Stimulated activated memory B cell treated with anti-CD40 and anti-IgM and Interleukin-4, amounts not matched to agents 10 μg/mL and 1 μg/mL and 100 μg/mL, for 72 hours (primary cell): ENCODE data around the gene NIPAL3.
A peak's percentile ranks its signal among the peaks of the same experiment; 100 is the strongest.

Experiments used
- ATAC-seq: fragments of 150-1000 bp; cut with Tn5 transposase; 2 replicates; pipeline ENCODE4 v1.10.0; 2021
- H3K27ac Mint-ChIP-seq: one replicate; pipeline ENCODE4 v1.8.0; 2022; ENCODE audit warnings: mild to moderate bottlenecking, mixed read lengths
- H3K27me3 Mint-ChIP-seq: one replicate; pipeline ENCODE4 v1.8.0; 2022; ENCODE audit warnings: mixed read lengths
- H3K36me3 Mint-ChIP-seq: one replicate; pipeline ENCODE4 v1.8.0; 2022; ENCODE audit warnings: mixed read lengths
- H3K4me1 Mint-ChIP-seq: one replicate; pipeline ENCODE4 v1.8.0; 2022; ENCODE audit warnings: mixed read lengths
- H3K4me3 Mint-ChIP-seq: one replicate; pipeline ENCODE4 v1.8.0; 2022; ENCODE audit warnings: mild to moderate bottlenecking, moderate library complexity, mixed read lengths
- H3K9me3 Mint-ChIP-seq: one replicate; pipeline ENCODE4 v1.8.0; 2022; ENCODE audit warnings: mixed read lengths

The NIPAL3 gene

DNA sequence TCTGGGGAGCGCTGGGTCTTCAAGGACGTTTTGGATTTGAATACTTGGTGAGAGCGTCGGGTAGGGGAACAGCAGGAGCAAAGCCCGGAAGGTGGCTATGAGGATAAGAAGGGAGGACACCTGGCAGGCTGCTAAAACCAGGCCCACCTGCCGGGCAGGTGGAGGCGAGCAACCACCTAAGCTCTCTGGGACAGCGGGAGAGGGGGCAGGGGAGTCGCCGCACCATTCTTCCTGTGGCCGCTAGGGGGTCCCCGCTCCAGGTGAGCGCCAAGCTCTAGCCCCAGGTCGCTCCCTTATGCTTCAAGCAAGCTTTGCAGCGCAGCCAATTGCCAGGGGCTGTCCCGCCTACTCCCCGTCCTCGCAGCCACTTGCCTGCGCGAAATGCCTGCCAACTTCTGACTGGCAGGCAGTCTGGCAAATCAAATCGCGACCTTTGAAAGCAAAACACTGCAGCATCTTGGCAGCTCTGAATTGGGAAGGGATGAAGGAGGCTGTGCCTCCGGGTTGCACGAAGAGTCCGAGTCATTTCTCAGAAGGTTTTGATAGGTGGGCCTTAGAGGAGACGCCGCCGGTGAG lies at the start of gene NIPAL3:
Gene NIPAL3 (plus strand): TSS at position 469 of the 576 bp plus-strand sequence. CDS start 3,746 bp downstream, outside the sequence.
- Mint-ChIP-seq H3K9me3 (no peaks in the 10 kb centered on the region), H3K4me3 (peak within 1 kb of the TSS; percentile 94), H3K27me3 (no peaks in the 10 kb centered on the region), H3K27ac (peak within 1 kb of the TSS; percentile 76), H3K36me3 (peaks cover 19% of the 10 kb centered on the region), H3K4me1 (peaks cover 70% of the 10 kb centered on the region)
- peak; percentile 98 for ATAC-seq

DNA sequence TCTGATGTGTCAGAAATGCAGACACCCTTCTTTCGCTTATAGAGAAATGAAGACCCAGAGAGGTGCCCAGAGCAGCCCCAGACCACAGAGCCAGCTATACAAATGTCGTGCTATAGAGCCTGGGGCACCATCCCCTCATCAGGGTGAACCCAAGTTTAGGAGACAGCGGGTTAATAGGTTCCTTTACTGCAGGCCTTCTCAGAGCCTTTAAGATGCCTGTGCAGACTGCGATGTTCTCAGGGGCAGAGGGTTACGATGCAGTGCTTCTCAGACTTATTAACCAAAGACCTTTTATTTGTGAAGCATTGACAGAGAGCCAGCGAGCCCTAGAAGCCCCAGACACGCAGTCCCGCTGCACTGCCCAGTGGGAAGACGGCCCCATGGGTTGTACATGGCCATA lies 48.9 kb upstream of the NIPAL3 start:
- Mint-ChIP-seq H3K4me1 (peaks cover 8% of the 10 kb centered on the region), H3K27ac (no peak overlapping the region), H3K27me3 (no peaks in the 10 kb centered on the region), H3K36me3 (no peaks in the 10 kb centered on the region), H3K9me3 (no peaks in the 10 kb centered on the region), H3K4me3 (no peak overlapping the region)
- no peak for ATAC-seq

DNA sequence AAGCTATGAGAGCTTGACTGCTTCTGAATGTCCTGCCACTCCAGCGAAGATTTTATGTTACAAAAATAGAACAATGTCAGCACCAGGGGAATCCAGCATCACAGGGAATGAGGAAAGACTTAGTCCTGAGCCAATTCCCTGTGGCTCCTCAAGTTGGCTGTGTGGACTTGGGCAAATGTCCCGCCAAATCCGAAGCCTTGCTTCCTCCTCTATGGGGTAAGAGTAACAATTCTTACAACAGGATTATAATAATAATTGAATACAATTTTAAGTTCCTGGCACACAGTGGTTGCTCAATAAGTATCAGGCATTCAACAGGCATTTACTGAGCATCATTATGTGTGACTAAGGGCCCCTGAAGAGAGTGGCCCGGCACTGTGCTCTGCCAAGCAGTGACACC lies 46.4 kb upstream of the NIPAL3 start:
- ATAC-seq: no peak
- no peak overlapping the region for H3K4me3 Mint-ChIP-seq
- H3K27ac Mint-ChIP-seq: no peak overlapping the region
- no peaks in the 10 kb centered on the region for H3K36me3 Mint-ChIP-seq
- H3K9me3 Mint-ChIP-seq: no peaks in the 10 kb centered on the region
- peaks cover 28% of the 10 kb centered on the region for H3K4me1 Mint-ChIP-seq
- no peaks in the 10 kb centered on the region for H3K27me3 Mint-ChIP-seq

DNA sequence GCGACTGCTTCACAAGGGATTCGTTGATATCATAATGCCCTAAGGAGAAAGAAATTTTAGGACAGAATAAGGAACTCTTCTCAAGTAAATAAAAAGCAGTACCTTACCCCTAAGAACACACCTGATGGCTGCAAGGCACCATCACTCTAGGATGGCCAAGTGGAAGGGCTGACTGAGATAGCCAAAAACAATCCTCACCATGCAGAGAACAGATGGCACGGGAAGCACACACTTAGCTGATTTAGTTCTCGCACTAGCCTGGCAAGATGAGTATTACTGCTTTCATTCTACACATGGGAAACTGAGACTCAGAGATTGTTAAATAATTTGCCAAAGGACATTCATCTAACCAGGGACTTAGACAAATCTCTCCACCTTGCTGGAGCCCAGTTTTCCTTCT lies 45.8 kb upstream of the NIPAL3 start:
- no peaks in the 10 kb centered on the region for H3K27me3 Mint-ChIP-seq
- no peak for ATAC-seq
- no peak overlapping the region for H3K27ac Mint-ChIP-seq
- H3K36me3 Mint-ChIP-seq: no peaks in the 10 kb centered on the region
- no peaks in the 10 kb centered on the region for H3K9me3 Mint-ChIP-seq
- H3K4me1 Mint-ChIP-seq: peaks cover 26% of the 10 kb centered on the region
- no peak overlapping the region for H3K4me3 Mint-ChIP-seq

GRCh38 chr1:24373044-24373443 lies 42.6 kb upstream of the NIPAL3 start:
- H3K27ac Mint-ChIP-seq: peak overlapping the region; percentile 85
- H3K4me3 Mint-ChIP-seq: no peak overlapping the region
- peaks cover 20% of the 10 kb centered on the region for H3K4me1 Mint-ChIP-seq
- H3K27me3 Mint-ChIP-seq: no peaks in the 10 kb centered on the region
- H3K9me3 Mint-ChIP-seq: no peaks in the 10 kb centered on the region
- peak; percentile 94 for ATAC-seq
- peaks cover 5% of the 10 kb centered on the region for H3K36me3 Mint-ChIP-seq

DNA sequence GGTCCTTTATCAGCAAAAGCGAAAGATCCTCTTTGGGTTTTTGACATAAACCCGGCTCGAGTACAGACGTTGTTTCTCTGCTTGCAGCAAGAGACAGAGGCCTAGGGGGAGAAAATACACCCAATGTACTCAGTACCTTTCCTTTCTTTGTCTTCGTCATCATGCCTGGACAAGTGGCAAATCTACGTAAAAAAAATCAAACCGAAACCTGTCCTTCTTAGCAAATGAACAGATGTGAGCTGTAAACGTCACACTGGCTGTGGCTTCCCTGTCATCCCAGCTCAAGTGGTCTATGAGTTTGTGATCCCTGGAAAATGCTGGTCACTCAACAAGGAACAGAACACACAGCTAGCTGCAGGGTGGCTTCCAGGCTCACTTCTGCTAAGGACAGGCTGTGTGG lies 41.9 kb upstream of the NIPAL3 start:
- ATAC-seq: no peak
- Mint-ChIP-seq H3K9me3 (no peaks in the 10 kb centered on the region), H3K27ac (peak overlapping the region; percentile 85), H3K4me1 (peaks cover 20% of the 10 kb centered on the region), H3K36me3 (peaks cover 6% of the 10 kb centered on the region), H3K4me3 (no peak overlapping the region), H3K27me3 (no peaks in the 10 kb centered on the region)

DNA sequence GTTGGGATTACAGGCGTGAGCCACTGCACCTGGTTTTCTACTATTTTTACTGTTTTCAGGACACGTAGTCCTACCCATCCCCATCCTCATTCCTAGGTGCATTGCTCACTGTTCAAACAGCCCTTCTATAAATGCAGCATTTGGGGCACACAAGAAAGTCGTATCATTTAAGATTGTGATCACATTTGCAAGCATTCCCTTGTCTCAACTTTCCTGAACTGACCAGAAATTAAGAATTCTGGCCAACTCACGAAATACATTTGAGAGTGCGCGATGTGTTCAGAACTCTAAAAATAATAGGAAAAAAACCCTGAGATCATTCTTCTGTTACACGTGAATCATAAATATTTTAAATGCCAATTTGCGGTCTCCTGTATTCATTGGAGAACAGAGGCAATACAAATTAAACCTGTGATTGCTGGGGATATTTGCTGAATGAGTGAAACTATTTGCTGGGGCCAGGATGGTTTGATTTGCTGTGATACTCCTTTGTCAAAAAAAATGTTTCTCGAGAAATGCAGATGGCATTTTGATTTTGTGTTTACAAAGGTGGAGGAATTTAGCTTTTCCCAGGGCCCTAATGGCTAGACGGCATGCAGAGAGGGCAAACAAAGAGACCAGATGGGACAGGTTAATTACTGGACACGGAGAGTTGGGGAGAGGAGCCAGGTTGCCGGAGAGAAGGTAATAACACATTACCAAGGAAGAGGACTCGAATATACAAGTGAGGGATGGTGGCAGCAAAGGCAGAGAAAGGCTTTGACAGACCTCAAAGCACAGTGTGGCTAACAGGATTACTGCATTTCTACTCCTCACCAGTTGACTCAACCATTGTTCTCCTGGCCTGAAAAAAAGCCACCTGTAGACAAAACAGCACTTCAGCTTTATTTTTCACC lies 40.5 kb upstream of the NIPAL3 start:
- H3K36me3 Mint-ChIP-seq: peaks cover 10% of the 10 kb centered on the region
- ATAC-seq: no peak
- peaks cover 20% of the 10 kb centered on the region for H3K4me1 Mint-ChIP-seq
- no peak overlapping the region for H3K4me3 Mint-ChIP-seq
- no peaks in the 10 kb centered on the region for H3K9me3 Mint-ChIP-seq
- H3K27me3 Mint-ChIP-seq: no peaks in the 10 kb centered on the region
- peak overlapping the region; percentile 85 for H3K27ac Mint-ChIP-seq

DNA sequence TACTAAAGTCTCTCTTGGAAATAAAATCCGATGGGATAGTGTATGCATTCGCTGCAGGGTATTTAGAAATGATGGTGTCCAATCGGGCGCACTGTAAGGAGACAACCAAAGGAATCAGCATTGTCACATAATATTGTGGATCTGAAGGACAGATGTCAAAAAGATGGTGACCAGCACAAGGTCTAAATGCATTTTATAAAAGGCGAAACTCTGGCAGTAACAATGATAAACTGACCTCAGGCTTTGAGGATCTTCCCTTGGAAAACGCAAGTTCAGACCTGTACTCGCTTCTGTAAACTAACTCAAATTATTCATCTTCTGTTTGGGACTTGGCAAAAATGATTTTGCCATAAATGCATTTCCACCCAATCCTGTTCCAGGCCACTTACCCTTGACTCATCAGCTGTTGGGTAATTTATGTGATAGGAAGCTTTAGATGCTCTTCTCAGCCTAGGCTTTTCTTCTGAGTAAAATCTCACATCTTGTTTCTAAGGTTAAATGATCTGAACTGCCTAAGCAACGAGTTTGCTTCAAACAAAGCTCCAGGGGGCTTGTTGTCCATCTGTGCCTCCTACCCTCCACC lies 35.8 kb upstream of the NIPAL3 start:
- Mint-ChIP-seq H3K4me3 (no peak overlapping the region), H3K4me1 (peaks cover 10% of the 10 kb centered on the region), H3K27ac (no peak overlapping the region), H3K36me3 (peaks cover 16% of the 10 kb centered on the region), H3K9me3 (no peaks in the 10 kb centered on the region), H3K27me3 (no peaks in the 10 kb centered on the region)
- ATAC-seq: no peak

DNA sequence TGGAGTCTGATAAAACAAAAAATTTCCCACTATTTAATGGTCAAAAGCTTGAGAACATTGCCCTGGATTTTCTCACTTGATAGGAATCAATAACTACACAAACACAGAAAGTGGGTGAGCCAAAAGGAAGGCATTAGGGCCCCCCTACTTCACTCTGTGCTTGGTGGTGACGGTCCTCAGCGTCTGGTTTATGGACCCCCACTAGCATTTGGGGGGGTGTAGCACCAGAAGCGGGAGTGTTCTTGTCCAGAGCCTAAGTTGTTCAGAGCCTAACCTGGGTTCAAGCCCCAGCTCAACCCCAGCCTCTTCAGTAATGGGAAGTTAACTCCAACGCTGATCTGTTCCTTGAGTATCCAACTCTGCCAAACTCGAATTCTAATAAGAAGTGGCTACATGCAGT lies 35.1 kb upstream of the NIPAL3 start:
- Mint-ChIP-seq H3K4me1 (peaks cover 17% of the 10 kb centered on the region), H3K36me3 (peaks cover 16% of the 10 kb centered on the region), H3K27me3 (no peaks in the 10 kb centered on the region), H3K27ac (no peak overlapping the region), H3K4me3 (no peak overlapping the region), H3K9me3 (no peaks in the 10 kb centered on the region)
- ATAC-seq: no peak

DNA sequence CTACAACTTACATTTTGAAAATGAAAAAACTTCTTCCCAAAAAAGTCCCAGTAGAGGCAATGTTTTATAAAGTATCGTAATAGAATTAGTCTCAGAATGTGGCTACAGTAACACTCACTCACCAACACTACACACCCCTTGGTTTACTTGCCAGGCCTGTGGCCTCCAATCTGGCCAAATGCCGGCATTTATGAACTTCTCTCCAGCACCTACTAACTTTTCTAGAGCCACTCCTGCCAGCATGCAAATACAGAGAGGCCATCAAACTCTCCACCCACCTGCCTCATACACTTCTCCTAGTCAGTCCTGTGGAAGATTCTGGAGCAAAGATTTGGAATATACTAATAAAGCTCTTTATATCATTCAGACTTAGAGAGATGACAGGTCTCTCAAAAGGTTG lies 34.3 kb upstream of the NIPAL3 start:
- peaks cover 16% of the 10 kb centered on the region for H3K36me3 Mint-ChIP-seq
- H3K27me3 Mint-ChIP-seq: no peaks in the 10 kb centered on the region
- H3K9me3 Mint-ChIP-seq: no peaks in the 10 kb centered on the region
- no peak for ATAC-seq
- peak overlapping the region; percentile 17 for H3K27ac Mint-ChIP-seq
- H3K4me3 Mint-ChIP-seq: no peak overlapping the region
- H3K4me1 Mint-ChIP-seq: peaks cover 23% of the 10 kb centered on the region

DNA sequence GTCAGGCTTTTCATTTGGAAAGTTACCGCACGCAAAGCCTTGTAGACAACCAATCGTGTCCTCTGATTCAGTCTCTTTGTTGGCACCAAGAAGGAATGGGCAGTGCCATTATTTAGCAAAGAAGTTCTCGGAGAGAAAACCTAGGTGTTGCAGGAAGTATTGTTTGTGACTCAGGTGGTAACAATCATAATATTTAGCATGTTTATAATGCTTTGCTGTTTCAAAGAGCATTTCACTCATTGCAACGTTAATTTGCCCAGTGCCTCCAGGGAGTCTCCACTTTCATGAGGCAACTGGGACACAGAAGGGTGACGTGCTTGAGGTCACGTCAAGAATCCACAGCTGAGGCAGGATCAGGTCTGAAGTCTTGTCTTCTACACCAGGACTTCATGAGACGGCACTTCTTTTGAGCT lies 33.4 kb upstream of the NIPAL3 start:
- Mint-ChIP-seq H3K27me3 (no peaks in the 10 kb centered on the region), H3K27ac (no peak overlapping the region), H3K4me1 (peaks cover 31% of the 10 kb centered on the region), H3K4me3 (no peak overlapping the region), H3K9me3 (no peaks in the 10 kb centered on the region), H3K36me3 (peaks cover 23% of the 10 kb centered on the region)
- no peak for ATAC-seq

GRCh38 chr1:24383381-24383940 lies 32.1 kb upstream of the NIPAL3 start:
- ATAC-seq: no peak
- no peak overlapping the region for H3K4me3 Mint-ChIP-seq
- no peaks in the 10 kb centered on the region for H3K9me3 Mint-ChIP-seq
- no peaks in the 10 kb centered on the region for H3K27me3 Mint-ChIP-seq
- H3K27ac Mint-ChIP-seq: peak overlapping the region; percentile 31
- H3K36me3 Mint-ChIP-seq: peaks cover 19% of the 10 kb centered on the region
- peaks cover 31% of the 10 kb centered on the region for H3K4me1 Mint-ChIP-seq

DNA sequence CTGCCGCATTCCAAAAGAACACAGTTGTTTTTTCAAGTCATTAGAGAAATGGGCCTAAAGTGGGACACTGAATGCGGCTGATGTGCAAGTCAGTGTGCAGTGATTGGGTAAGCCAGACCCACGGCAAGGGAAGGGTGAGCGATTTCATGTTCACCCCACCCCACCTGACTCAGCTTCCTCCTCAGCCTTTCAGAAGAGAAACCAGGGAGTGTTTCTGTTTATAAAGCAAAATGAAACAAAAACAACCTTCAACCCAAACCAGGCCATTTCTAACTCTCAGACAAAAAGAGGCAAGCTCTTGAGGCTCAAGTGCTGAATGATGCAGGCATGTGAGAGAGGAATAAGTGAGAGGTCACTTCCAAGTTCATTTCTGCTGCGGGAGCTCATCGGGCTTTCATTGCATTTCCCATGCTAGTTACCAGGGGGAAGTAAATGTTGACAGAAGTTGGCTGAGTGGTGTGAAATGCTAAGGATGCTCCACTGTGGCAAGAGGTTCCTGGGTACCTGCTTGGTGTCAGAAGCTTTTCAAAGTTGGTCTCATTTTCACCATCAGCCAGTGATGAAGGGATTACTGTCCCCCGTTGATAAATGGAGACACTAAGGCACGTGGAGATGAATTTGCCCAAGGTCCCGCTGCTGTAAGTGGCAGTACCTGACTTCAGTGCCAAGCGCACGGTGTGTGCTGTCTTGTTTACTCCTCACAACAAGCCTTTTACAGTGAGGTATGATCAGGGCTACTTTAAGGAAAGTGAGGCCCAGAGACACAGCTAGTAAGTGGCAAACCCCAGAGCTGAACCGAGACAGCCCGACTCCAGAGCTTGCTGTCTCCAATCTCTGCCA lies 31.1 kb upstream of the NIPAL3 start:
- no peaks in the 10 kb centered on the region for H3K9me3 Mint-ChIP-seq
- peak overlapping the region; percentile 20 for H3K4me3 Mint-ChIP-seq
- peaks cover 31% of the 10 kb centered on the region for H3K4me1 Mint-ChIP-seq
- no peaks in the 10 kb centered on the region for H3K27me3 Mint-ChIP-seq
- peak; percentile 79 for ATAC-seq
- peak overlapping the region; percentile 31 for H3K27ac Mint-ChIP-seq
- H3K36me3 Mint-ChIP-seq: peaks cover 13% of the 10 kb centered on the region

DNA sequence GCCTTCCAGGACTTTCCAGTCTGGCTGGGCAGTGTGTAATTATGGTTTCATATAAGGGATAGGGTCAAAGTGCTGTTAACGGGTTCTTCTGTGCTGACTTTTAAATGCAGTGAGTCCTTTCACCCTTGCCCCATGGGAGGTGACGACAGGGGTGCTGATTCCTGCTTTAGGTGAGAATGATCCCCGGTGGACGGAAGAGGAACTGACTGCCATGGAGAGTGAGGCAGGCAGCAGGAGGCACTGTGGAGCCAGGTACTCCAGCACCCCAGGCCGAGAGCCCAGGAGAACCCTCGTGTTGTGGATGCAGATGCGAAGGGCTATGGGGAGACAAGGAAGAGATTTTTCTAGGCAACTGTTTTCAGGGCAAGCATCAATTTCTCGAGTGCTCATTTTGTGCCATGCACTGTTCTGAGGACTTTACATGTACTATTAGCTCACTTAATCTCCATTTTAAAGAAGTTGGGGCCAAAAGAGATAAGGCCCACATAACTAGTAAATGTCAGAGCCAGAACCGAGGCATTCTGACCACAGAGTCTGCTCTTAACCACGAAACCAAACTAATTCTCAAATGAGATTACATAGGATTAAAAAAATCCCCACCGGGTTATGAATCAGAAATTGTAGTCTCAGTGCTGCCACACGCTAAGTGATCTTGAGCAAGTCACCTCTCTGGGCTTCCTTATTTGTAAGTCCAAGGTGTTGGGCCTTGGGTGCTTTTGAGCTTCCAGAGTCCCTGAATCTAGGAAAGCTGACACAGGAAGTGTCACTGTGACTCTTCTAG lies 30.3 kb upstream of the NIPAL3 start:
- no peaks in the 10 kb centered on the region for H3K27me3 Mint-ChIP-seq
- no peaks in the 10 kb centered on the region for H3K9me3 Mint-ChIP-seq
- H3K36me3 Mint-ChIP-seq: peaks cover 13% of the 10 kb centered on the region
- peak overlapping the region; percentile 31 for H3K27ac Mint-ChIP-seq
- peak overlapping the region; percentile 18 for H3K4me3 Mint-ChIP-seq
- peak; percentile 46 for ATAC-seq
- peaks cover 31% of the 10 kb centered on the region for H3K4me1 Mint-ChIP-seq
